ENCODE measurements around the gene SERPINB13. TPM values are rescaled to one million over a fixed set of nuclear protein-coding genes. Genes with fewer than 3 reads are reported as not detected.
"Not testable (repeated sequence)": the region's sequence is repeated elsewhere in the genome, so short reads cannot be mapped to it uniquely, and the experiment has no call there.

Gene SERPINB13
- total RNA-seq, 1 donor from 2014 or later: 0.41 TPM

- no peak for FAIRE-seq
- no peak for DNase-seq (ENCODE audit: low spot score in 2 of 2)
Measured at GRCh38 chr18:63588909-63589308, 1.8 kb downstream of the SERPINB13 start.

- FAIRE-seq (no peak), DNase-seq (ENCODE audit: low spot score in 2 of 2) (no peak)
Measured at GRCh38 chr18:63590373-63590772, 3.2 kb downstream of the SERPINB13 start.

GRCh38 chr18:63590966-63591695, 4.0 kb downstream of the SERPINB13 start:
- no peak for FAIRE-seq
- DNase-seq (ENCODE audit: low spot score in 2 of 2): no peak

GRCh38 chr18:63591725-63592124, 4.6 kb downstream of the SERPINB13 start:
- no peak for DNase-seq (ENCODE audit: low spot score in 2 of 2)
- no peak for FAIRE-seq

DNA sequence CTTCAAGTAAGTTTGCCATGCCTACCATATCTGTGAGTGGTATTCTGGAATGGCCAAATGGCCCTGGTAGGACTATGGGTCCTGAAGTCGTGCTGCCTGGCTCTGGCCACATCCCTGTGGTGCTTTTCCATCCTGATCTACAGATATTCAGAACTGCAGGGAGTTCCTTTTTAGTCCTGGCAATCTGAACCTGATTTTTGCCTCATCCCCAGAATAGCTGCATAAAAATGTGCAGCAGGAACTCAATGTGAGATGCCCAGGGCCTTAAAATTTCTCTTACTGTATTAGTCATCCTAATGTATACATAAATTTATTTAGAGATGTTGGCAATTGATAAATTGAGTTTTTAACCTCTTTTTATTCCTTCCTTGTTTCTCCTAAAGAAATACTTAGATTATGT, 5.3 kb downstream of the SERPINB13 start:
- DNase-seq (ENCODE audit: low spot score in 2 of 2) (no peak), FAIRE-seq (no peak)

DNA sequence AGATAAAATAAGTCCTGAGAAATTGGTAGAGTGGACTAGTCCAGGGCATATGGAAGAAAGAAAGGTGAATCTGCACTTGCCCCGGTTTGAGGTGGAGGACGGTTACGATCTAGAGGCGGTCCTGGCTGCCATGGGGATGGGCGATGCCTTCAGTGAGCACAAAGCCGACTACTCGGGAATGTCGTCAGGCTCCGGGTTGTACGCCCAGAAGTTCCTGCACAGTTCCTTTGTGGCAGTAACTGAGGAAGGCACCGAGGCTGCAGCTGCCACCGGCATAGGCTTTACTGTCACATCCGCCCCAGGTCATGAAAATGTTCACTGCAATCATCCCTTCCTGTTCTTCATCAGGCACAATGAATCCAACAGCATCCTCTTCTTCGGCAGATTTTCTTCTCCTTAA, 9.8 kb downstream of the SERPINB13 start:
- no peak for DNase-seq (ENCODE audit: low spot score in 2 of 2)
- FAIRE-seq: no peak

- FAIRE-seq: no peak
- DNase-seq (ENCODE audit: low spot score in 2 of 2): no peak
Measured at GRCh38 chr18:63603355-63603754, 16.2 kb downstream of the SERPINB13 start.

GRCh38 chr18:63603772-63604171, 16.6 kb downstream of the SERPINB13 start:
- DNase-seq (ENCODE audit: low spot score in 2 of 2) (no peak), FAIRE-seq (no peak)

GRCh38 chr18:63604791-63605567, 17.8 kb downstream of the SERPINB13 start:
- DNase-seq (ENCODE audit: low spot score in 2 of 2): no peak
- no peak for FAIRE-seq

DNA sequence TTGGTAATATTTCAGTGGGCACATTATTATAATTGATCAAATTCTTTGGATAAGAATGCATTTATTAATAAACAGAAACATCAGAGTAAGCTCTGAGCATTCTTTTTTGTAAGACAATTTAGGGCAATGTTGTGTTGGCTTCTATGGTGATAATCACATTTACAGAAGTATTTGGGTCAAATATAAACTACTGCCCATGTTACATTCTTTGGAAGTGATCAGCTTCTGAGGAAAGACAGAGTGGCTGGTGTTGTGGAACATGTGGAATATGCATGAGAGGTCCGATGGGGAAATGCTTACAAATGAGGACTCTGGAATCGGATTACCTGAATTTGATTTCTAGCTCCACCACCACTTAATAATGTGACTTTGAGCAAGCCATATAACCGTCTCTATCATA, 19.4 kb downstream of the SERPINB13 start:
- no peak for FAIRE-seq
- no peak for DNase-seq (ENCODE audit: low spot score in 2 of 2)

DNA sequence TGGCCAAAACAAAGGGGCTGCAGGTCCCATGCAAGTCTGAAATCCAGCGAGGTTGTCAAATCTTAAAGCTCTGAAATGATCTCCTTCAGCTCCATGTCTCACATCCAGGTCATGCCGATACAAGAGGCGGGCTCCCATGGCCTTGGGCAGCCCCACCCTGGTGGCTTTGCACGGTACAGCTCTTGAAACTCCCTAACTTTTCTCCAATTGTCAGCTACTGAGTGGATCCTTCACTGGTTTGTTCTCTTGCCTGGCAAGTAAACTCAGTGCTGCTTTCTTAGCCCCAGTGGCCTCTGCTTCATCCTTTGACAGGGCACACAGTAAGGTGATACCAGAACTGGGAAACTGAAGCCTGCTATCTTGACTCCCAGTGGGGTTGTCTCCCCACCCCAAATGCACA, 26.3 kb downstream of the SERPINB13 start:
- FAIRE-seq: no peak
- no peak for DNase-seq (ENCODE audit: low spot score in 2 of 2)

DNA sequence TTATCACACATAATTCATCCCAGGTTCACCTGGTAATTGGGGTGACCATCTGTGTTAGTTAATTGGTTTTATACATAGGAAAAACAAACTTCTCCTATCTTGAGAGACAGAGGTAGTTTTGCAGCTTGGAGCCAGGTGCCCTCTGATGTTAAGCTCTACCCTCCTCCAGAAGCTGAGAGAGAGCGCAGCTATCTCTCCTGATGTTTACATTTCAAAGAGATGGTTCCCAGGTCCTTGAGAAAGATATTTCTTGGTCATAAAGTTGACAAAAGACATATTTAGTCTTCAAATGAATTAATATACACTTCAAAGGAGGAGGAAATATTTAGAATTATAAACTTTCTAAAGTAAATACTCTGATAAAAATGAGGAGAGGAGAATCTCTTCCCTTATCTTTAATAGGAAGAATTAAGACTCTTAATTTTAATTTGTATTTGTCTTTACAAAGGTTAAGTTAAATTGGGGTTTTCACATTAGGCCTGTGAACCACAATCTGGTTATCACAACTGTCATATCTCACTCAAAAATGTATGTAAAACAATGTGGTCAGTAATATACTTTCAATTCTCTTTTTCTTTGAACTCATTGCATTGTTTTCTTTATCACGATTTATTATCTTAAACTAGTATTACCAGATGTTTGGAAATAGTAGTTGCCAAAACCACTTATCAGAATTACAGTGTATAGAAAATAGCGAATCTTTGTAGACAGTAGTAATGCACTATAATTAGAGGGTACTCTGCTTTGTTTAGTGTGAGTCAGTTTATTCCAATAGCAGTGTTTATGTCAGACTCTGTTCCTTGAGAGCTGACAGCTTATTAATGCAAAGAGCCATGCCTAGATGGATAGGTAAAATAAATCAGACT, 30.1 kb downstream of the SERPINB13 start:
- DNase-seq (ENCODE audit: low spot score in 2 of 2) (no peak), FAIRE-seq (no peak)

DNA sequence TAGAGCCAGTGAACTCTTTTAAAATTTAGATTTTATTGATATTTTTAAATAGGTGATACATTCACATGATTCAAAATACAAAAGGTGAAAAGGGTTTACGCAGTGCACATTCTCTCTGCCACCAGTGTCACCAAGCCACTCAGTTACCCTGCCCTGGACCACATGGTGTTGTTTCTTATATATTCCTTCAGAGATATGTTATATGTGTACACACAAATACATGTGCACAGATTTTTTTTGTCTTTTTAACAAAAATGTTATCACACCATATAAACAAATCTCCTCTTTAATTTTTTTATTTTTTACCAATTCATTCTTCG, 30.7 kb downstream of the SERPINB13 start:
- no peak for DNase-seq (ENCODE audit: low spot score in 2 of 2)
- FAIRE-seq: no peak

DNA sequence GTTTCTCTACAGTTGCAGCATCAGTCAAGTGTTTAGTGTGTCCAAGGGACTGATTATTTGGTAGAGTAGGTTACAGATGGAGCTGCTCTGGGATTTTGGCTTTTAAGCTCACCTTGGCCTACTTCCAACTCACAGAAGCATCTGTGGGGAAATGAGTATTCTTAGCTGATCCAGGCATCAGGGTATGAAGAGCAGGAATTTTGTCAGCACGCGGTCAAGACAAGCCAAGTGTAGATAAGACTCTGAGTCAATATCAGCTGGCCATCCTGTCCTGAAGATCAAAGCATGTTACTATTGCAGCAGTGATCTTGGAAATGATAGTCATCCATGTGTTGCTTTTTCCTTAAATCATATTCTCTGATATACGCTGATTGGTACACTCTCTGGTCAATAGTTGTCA, 32.5 kb downstream of the SERPINB13 start:
- no peak for DNase-seq (ENCODE audit: low spot score in 2 of 2)
- no peak for FAIRE-seq

GRCh38 chr18:63624863-63625262, 37.7 kb downstream of the SERPINB13 start:
- DNase-seq (ENCODE audit: low spot score in 2 of 2): no peak
- no peak for FAIRE-seq

DNA sequence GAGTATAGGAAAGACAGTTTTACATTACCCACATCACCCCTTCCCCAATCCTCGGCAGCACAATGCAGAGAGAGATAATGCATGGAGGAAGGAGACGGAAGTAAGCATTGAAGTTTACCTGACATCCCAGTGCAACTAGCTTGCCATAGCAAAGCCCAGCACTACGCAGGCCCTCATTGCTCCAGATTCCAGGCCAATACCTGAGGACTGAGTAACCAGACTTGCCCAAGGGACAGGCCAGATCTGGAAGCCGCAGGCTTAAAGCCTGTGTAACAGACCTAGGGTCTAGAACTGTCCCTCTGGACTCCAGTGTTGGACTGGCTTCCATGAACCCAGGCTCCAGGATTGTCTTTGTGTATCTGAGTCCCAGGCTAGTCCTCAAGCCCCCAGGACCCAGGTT, 39.3 kb downstream of the SERPINB13 start:
- no peak for FAIRE-seq

GRCh38 chr18:63627819-63628218, 40.7 kb downstream of the SERPINB13 start:
- FAIRE-seq (peak; percentile 63), DNase-seq (ENCODE audit: low spot score in 2 of 2) (no peak)

More for the DNA sequence above, 39.3 kb downstream of the SERPINB13 start:
- DNase-seq (ENCODE audit: low spot score in 2 of 2): no peak

DNA sequence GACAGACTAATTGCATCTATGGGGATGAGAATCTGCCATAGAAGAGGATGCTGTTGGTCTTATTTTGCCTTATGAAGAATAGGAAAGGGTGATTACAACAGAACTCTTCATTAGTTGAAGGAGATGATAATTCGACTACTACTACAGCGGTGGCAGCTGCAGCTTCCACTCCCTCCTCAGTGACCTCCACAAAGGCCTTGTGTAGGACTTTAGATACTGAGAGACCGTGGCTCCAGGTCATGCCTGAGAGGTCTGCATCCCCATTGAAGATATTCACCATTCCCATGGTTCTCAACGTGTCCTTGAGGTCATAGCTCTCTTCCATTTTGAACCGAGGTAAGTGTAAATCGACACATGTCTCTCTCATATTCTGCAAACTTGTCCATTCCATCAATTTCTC, 50.6 kb downstream of the SERPINB13 start:
- FAIRE-seq (no peak), DNase-seq (ENCODE audit: low spot score in 2 of 2) (no peak)

- not testable (repeated sequence) for FAIRE-seq; DNase-seq (ENCODE audit: low spot score in 2 of 2)
Measured at GRCh38 chr18:63641157-63641680, 54.1 kb downstream of the SERPINB13 start.

- not testable (repeated sequence) for FAIRE-seq
Measured at GRCh38 chr18:63642668-63643356, 55.7 kb downstream of the SERPINB13 start.

More at GRCh38 chr18:63642668-63643356, 55.7 kb downstream of the SERPINB13 start:
- DNase-seq (ENCODE audit: low spot score in 2 of 2): not testable (repeated sequence)
